IMR-90 (cell line): ENCODE data around the gene KLHDC2. TPM values are rescaled to one million over a fixed set of nuclear protein-coding genes. Genes with fewer than 3 reads are reported as not detected.

Experiments
- ATAC-seq: fragments of 200-7000 bp; cut with Tn5 transposase; 2 replicates; pipeline ENCODE4 v1.9.1; 2020; ENCODE audit warnings: low read depth, mild to moderate bottlenecking, moderate library complexity
- Bru-seq: library from RNA; stranded (reverse); fragments of 400-500 nt; gene quantifications from one replicate; lab custom pipeline; 2021; lab: Mats Ljungman, UMichigan
- BruChase-seq, 2 experiments: library from RNA; stranded (reverse); fragments of 400-500 nt; gene quantifications; one replicate each; lab custom pipeline; 2021; lab: Mats Ljungman, UMichigan
- BruUV-seq: library from RNA; stranded (reverse); fragments of 400-500 nt; replicated peaks from 2 replicates; lab custom pipeline; 2021; lab: Mats Ljungman, UMichigan
- CTCF ChIA-PET: fragments of 300-600 bp; formaldehyde crosslinking; extraction: SDS; loops from one replicate; lab custom pipeline; 2021; ENCODE audit warnings: antibody characterized with exemption; lab: Yijun Ruan, JAX
- POLR2A ChIA-PET: fragments of 300-600 bp; sonication (Branson Sonifier 250); formaldehyde crosslinking; loops from one replicate; lab custom pipeline; 2022; ENCODE audit warnings: antibody characterized with exemption; ENCODE audit not compliant: unreplicated experiment; lab: Charles Lee
- DNase-seq: peaks from one replicate; pipeline ENCODE4 v3.0.0; 2013
- H2AFZ ChIP-seq: replicated peaks from 2 replicates; pipeline ENCODE3; 2013; ENCODE audit warnings: low read length, mild to moderate bottlenecking; ENCODE audit not compliant: poor library complexity
- H2AK5ac ChIP-seq: 2 replicates; pipeline ENCODE4 v1.6.1; 2013; ENCODE audit warnings: low read depth, low read length, inconsistent platforms
- H2AK9ac ChIP-seq: replicated peaks from 2 replicates; pipeline ENCODE3; 2013; ENCODE audit warnings: mild to moderate bottlenecking, low read depth, low read length, moderate library complexity; ENCODE audit not compliant: poor library complexity
- H2BK120ac ChIP-seq: 2 replicates; pipeline ENCODE4 v1.6.1; 2013; ENCODE audit warnings: low read depth, low read length, inconsistent platforms
- H2BK15ac ChIP-seq: 3 replicates; pipeline ENCODE4 v1.6.1; 2013; ENCODE audit warnings: low read depth, low read length, inconsistent platforms
- H2BK20ac ChIP-seq: 2 replicates; pipeline ENCODE4 v1.6.1; 2013; ENCODE audit warnings: low read depth, mild to moderate bottlenecking, inconsistent platforms, low read length, moderate library complexity
- H2BK5ac ChIP-seq: 2 replicates; pipeline ENCODE4 v1.6.1; 2013; ENCODE audit warnings: mild to moderate bottlenecking, low read depth, low read length, inconsistent platforms; ENCODE audit not compliant: poor library complexity, severe bottlenecking
- H3K14ac ChIP-seq: replicated peaks from 2 replicates; pipeline ENCODE4 v1.6.1; 2013; ENCODE audit warnings: low read depth, low read length, inconsistent platforms
- H3K18ac ChIP-seq: 2 replicates; pipeline ENCODE4 v1.6.1; 2013; ENCODE audit warnings: low read depth, low read length, control low read depth
- H3K23ac ChIP-seq: 2 replicates; pipeline ENCODE4 v1.6.1; 2013; ENCODE audit warnings: low read depth, low read length, inconsistent platforms
- H3K27ac ChIP-seq: 2 replicates; pipeline ENCODE4 v1.5.1; 2013; ENCODE audit warnings: mild to moderate bottlenecking, control low read depth, low read length; ENCODE audit not compliant: insufficient read depth
- H3K27me3 ChIP-seq: 2 replicates; pipeline ENCODE4 v1.6.1; 2013; ENCODE audit warnings: low read length; ENCODE audit not compliant: control insufficient read depth, insufficient read depth
- H3K36me3 ChIP-seq: 2 replicates; pipeline ENCODE4 v1.6.1; 2013; ENCODE audit warnings: low read length, mixed read lengths; ENCODE audit not compliant: control insufficient read depth, insufficient read depth
- H3K4ac ChIP-seq: 2 replicates; pipeline ENCODE4 v1.6.1; 2013; ENCODE audit warnings: low read depth, low read length, inconsistent platforms
- H3K4me1 ChIP-seq: 2 replicates; pipeline ENCODE4 v1.6.1; 2013; ENCODE audit warnings: low read length, mixed read lengths; ENCODE audit not compliant: control insufficient read depth, insufficient read depth
- H3K4me2 ChIP-seq: 2 replicates; pipeline ENCODE4 v1.6.1; 2013; ENCODE audit warnings: low read depth, mild to moderate bottlenecking, control low read depth, low read length, moderate library complexity
- H3K4me3 ChIP-seq: 2 replicates; pipeline ENCODE4 v1.5.1; 2013; ENCODE audit warnings: low read depth, mild to moderate bottlenecking, control low read depth, low read length, moderate library complexity; ENCODE audit not compliant: insufficient read depth
- H3K56ac ChIP-seq: 2 replicates; pipeline ENCODE4 v1.6.1; 2013; ENCODE audit warnings: low read length, inconsistent platforms; ENCODE audit not compliant: insufficient read depth; ENCODE audit errors: extremely low read depth
- H3K79me1 ChIP-seq, 2 experiments: 2 replicates each; pipeline ENCODE4 v1.6.1; 2013; ENCODE audit warnings: low read length in 2 of 2, inconsistent platforms in 1 of 2, low read depth in 1 of 2
- H3K9ac ChIP-seq: 2 replicates; pipeline ENCODE4 v1.6.1; 2013; ENCODE audit warnings: low read depth, low read length, control low read depth
- H3K9me1 ChIP-seq: 2 replicates; pipeline ENCODE4 v1.6.1; 2013; ENCODE audit warnings: low read length, inconsistent platforms; ENCODE audit not compliant: insufficient read depth
- H3K9me3 ChIP-seq: 2 replicates; pipeline ENCODE4 v1.6.1; 2013; ENCODE audit warnings: low read length; ENCODE audit not compliant: control insufficient read depth, insufficient read depth
- H4K20me1 ChIP-seq: 2 replicates; pipeline ENCODE4 v1.6.1; 2013; ENCODE audit warnings: low read length, inconsistent platforms; ENCODE audit not compliant: insufficient read depth
- H4K5ac ChIP-seq: 2 replicates; pipeline ENCODE4 v1.6.1; 2013; ENCODE audit warnings: mild to moderate bottlenecking, low read depth, low read length, control low read depth
- H4K8ac ChIP-seq, 2 experiments: 2 replicates each; pipeline ENCODE4 v1.6.1; 2013; ENCODE audit warnings: low read depth in 2 of 2, low read length in 2 of 2, control low read depth in 1 of 2, inconsistent platforms in 1 of 2
- H4K91ac ChIP-seq: 2 replicates; pipeline ENCODE4 v1.6.1; 2013; ENCODE audit warnings: low read depth, low read length, inconsistent platforms; ENCODE audit not compliant: insufficient read depth
- BHLHE40 ChIP-seq: fragments of 150-350 bp; IDR thresholded peaks from 2 replicates; pipeline ENCODE4 v1.6.1; 2016; ENCODE audit warnings: mild to moderate bottlenecking, low read depth, low read length
- CTCF ChIP-seq: conservative IDR thresholded peaks from 2 replicates; pipeline ENCODE4 v1.5.1; 2012; ENCODE audit warnings: mild to moderate bottlenecking, low read depth, low read length, improper control_type of control experiment
- ELK1 ChIP-seq: fragments of 150-350 bp; IDR thresholded peaks from 2 replicates; pipeline ENCODE4 v1.6.1; 2016; ENCODE audit warnings: low read depth, mild to moderate bottlenecking, low read length, moderate library complexity, borderline replicate concordance
- MAZ ChIP-seq: IDR thresholded peaks from 2 replicates; pipeline ENCODE4 v1.6.1; 2012; ENCODE audit warnings: low read depth, mild to moderate bottlenecking, low read length, improper control_type of control experiment, moderate library complexity, borderline replicate concordance
- MXI1 ChIP-seq: IDR thresholded peaks from 2 replicates; pipeline ENCODE4 v1.6.1; 2012; ENCODE audit warnings: low read depth, mild to moderate bottlenecking, low read length, moderate library complexity, borderline replicate concordance
- NFE2L2 ChIP-seq: fragments of 150-350 bp; IDR thresholded peaks from 2 replicates; pipeline ENCODE4 v1.6.1; 2016; ENCODE audit warnings: low read depth, mild to moderate bottlenecking, low read length
- POLR2A ChIP-seq: IDR thresholded peaks from 2 replicates; pipeline ENCODE4 v1.6.1; 2012; ENCODE audit warnings: mild to moderate bottlenecking, low read depth, low read length
- RCOR1 ChIP-seq: IDR thresholded peaks from 2 replicates; pipeline ENCODE4 v1.6.1; 2012; ENCODE audit warnings: mild to moderate bottlenecking, low read length, improper control_type of control experiment; ENCODE audit not compliant: insufficient replicate concordance
- USF2 ChIP-seq: fragments of 150-350 bp; IDR thresholded peaks from 2 replicates; pipeline ENCODE4 v1.6.1; 2017; ENCODE audit warnings: mild to moderate bottlenecking, antibody characterized with exemption, low read length, low read depth
- WGBS, 2 experiments: methylation state at CpG; one replicate each; pipeline versions ENCODE4 v1.1.5 to v1.1.7; 2013; ENCODE audit warnings: missing lambda C conversion rate in 2 of 2; ENCODE audit not compliant: insufficient read length in 1 of 2; ENCODE audit errors: extremely low coverage in 2 of 2; 5-methylcytosine and 5-hydroxymethylcytosine counted together
- dilution Hi-C: fragments of 300-500 bp; cut with HindIII; formaldehyde crosslinking; loops from one replicate; pipeline ENCODE4 v1.14.3; 2018; ENCODE audit warnings: low sequenced_read_pairs; ENCODE audit not compliant: unreplicated experiment
- in situ Hi-C: fragments of 300-500 bp; cut with MboI; formaldehyde crosslinking; loops from 3 replicates; pipeline ENCODE4 v1.14.3; 2019; ENCODE audit warnings: low sequenced_read_pairs, inconsistent platforms, mixed read lengths
- intact Hi-C: fragments of 100-400 bp; cut with micrococcal nuclease; formaldehyde crosslinking; loops from 2 replicates; pipeline ENCODE4 v1.10.0; 2022
- long read RNA-seq: library from polyadenylated mRNA; unstranded; transcript quantifications from one replicate; pipeline ENCODE4 v2.0.0, GENCODE V29; 2021; ENCODE audit not compliant: unreplicated experiment
- polyA plus RNA-seq, 3 experiments: library from polyadenylated mRNA; depleted of rRNA; stranded (reverse); fragments of >200 nt; gene quantifications; 2 replicates each; pipeline ENCODE4 v1.2.3, GENCODE V29; 2012; ENCODE audit warnings: low replicate concordance in 1 of 3
- total RNA-seq: library from RNA; depleted of rRNA; stranded (reverse); fragments of >200 nt; gene quantifications from 2 replicates; pipeline ENCODE4 v1.2.3, GENCODE V29; 2012; rRNA removed

The KLHDC2 gene
- total RNA-seq, result 41.8 and 51.1 TPM in 2 replicates
- 27.0 and 29.2 TPM in 2 replicates for polyA plus RNA-seq (2012; rRNA removed)
- 12.1 and 20.1 TPM in 2 replicates for polyA plus RNA-seq (2012; cell fraction: cytosol; rRNA removed)
- polyA plus RNA-seq (2012; cell fraction: nucleus; rRNA removed; ENCODE audit: low replicate concordance), result 42.7 and 89.1 TPM in 2 replicates
- Bru-seq, nascent RNA, result percentile 68 among the genes with signal in this experiment
- BruChase-seq, experiment 1, labeled RNA remaining after a 6-hour chase, result percentile 76 among the genes with signal in this experiment
- percentile 66 among the genes with signal in this experiment for BruChase-seq, experiment 2, labeled RNA remaining after a 2-hour chase
- long read RNA-seq, full-length matches to known transcripts, result 107 of 127 reads
- long read RNA-seq, partial matches to known transcripts, result 3 of 127 reads
- long read RNA-seq, other reads (novel, unspliced or antisense), result 17 of 127 reads

GRCh38 chr14:49767571-49768300 is at the start of gene KLHDC2:
Gene KLHDC2 (plus strand): TSS chr14:49768153. CDS start chr14:49768469, 316 bp downstream.
- Histone ChIP-seq H3K4me3 (peak within 1 kb of the TSS; percentile 96), H4K20me1 (peaks cover 11% of the 10 kb centered on the region), H3K4me1 (peaks cover 9% of the 10 kb centered on the region), H3K23ac (peak within 1 kb of the TSS; percentile 99), H2BK5ac (peak within 1 kb of the TSS; percentile 94), H3K27ac (peak within 1 kb of the TSS; percentile 91), H2BK20ac (no peak within 1 kb of the TSS), H2AK9ac (peak within 1 kb of the TSS; percentile 96), H2AFZ (peak within 1 kb of the TSS; percentile 95), H3K4me2 (peak within 1 kb of the TSS; percentile 93), H3K4ac (peak within 1 kb of the TSS; percentile 98), H3K56ac (peak within 1 kb of the TSS; percentile 95), H3K36me3 (0 out of 2 replicates have a peak, but pooled peaks cover 2% of the 10 kb centered on the region), H4K8ac (peak within 1 kb of the TSS; percentile 98), H3K9ac (peak within 1 kb of the TSS; percentile 99), H2BK120ac (peak within 1 kb of the TSS; percentile 73), H2BK15ac (no peak within 1 kb of the TSS; the same call in 2 of the 3 replicates), H4K5ac (peak within 1 kb of the TSS; percentile 91), H3K9me3 (no peaks in the 10 kb centered on the region), H3K27me3 (no peaks in the 10 kb centered on the region), H2AK5ac (peak within 1 kb of the TSS; percentile 96), H3K14ac (peak within 1 kb of the TSS; percentile 99), H3K18ac (peak within 1 kb of the TSS; percentile 83), H4K91ac (peak within 1 kb of the TSS; percentile 96), H3K79me1 (peaks cover 17 to 30% of the 10 kb centered on the region in 2 experiments), H3K9me1 (peaks cover 5% of the 10 kb centered on the region)
- ATAC-seq, result peak; percentile 90
- in situ Hi-C loops (loop anchor here (5.0 to 25.0 kb wide), 3 partner anchors 75 to 305 kb away; partner anchors contain the start of genes DNAAF2 and KLHDC1), intact Hi-C loops (loop anchor here (1.0 to 5.0 kb wide), 3 partner anchors 74 to 305 kb away; partner anchors contain the start of gene KLHDC1), dilution Hi-C loops (no loop called here)
- CTCF ChIA-PET, result interaction anchor here (0.6 to 1.0 kb wide), 2 partner anchors 16 to 23 kb away, joined by 3 to 4 read pairs; no protein-coding TSS in a partner anchor
- 1% methylated on average over 62 of the region's 86 CpGs; no CpG with 5 or more reads in 1 of the 2 experiments for WGBS, 2 experiments
- peak; percentile 88 for DNase-seq
- no peak for TF ChIP-seq RCOR1
- TF ChIP-seq NFE2L2, result no peak; the same call in 1 of the 2 replicates
- peak; percentile 91 for TF ChIP-seq POLR2A
- peak; percentile 53 for TF ChIP-seq CTCF
- no peak for TF ChIP-seq ELK1
- TF ChIP-seq BHLHE40, result peak; percentile 40; the same call in 1 of the 2 replicates
- TF ChIP-seq MXI1, result 0 out of 2 replicates have a peak, but pooled peaks have one; percentile 19
- peak; percentile 61; the same call in 1 of the 2 replicates for TF ChIP-seq MAZ
- peak; percentile 65 for TF ChIP-seq USF2
- BruUV-seq, result no TSS peak
- POLR2A ChIA-PET, result interaction anchor here (0.6 kb wide), 2 partner anchors 37 to 173 kb away, joined by 4 to 9 read pairs; no protein-coding TSS in a partner anchor
